Thyroid gland (tissue), 4 donors: ENCODE data around the gene SORCS2.

Experiments used
- POLR2A ChIP-seq, 2 donors: fragments of 450-650 bp; IDR thresholded peaks; one replicate each; pipeline ENCODE4 v1.6.1; 2017; ENCODE audit warnings: antibody characterized with exemption in 2 of 2, mild to moderate bottlenecking in 2 of 2, moderate library complexity in 1 of 2
- TF ChIP-seq, protein P1 (sequence below), 6 experiments: fragments of 200-600 bp in 3 of 6; fragments of 450-650 bp in 3 of 6; sonication (generic) in 3 of 6; IDR thresholded peaks; one replicate each; pipeline ENCODE4 v1.5.1; 2016 to 2019; ENCODE audit warnings: antibody characterized with exemption in 6 of 6, mild to moderate bottlenecking in 2 of 6, inconsistent platforms in 1 of 6, moderate library complexity in 1 of 6

DNA sequence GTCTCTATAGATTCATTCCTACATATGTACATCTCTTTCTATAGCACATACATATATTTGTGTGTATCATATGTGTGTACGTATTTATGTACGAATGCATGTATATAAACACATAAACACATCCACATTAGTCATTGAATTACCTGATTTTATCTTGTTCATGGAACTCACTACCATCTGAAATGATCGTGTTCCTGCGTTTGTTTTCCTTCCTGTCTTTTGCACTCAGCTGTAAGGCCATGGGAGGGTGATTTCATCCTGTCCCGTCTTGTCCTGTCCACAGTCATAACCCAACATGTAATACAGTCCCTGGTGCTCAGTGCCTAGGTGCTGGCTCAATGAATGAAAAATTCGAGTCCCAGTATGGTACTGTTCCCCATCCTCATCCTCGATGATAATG lies 434.2 kb downstream of the SORCS2 start:
- TF ChIP-seq POLR2A (IDR thresholded peaks at IDR 0.05): no peak
- TF ChIP-seq, protein P1, sequence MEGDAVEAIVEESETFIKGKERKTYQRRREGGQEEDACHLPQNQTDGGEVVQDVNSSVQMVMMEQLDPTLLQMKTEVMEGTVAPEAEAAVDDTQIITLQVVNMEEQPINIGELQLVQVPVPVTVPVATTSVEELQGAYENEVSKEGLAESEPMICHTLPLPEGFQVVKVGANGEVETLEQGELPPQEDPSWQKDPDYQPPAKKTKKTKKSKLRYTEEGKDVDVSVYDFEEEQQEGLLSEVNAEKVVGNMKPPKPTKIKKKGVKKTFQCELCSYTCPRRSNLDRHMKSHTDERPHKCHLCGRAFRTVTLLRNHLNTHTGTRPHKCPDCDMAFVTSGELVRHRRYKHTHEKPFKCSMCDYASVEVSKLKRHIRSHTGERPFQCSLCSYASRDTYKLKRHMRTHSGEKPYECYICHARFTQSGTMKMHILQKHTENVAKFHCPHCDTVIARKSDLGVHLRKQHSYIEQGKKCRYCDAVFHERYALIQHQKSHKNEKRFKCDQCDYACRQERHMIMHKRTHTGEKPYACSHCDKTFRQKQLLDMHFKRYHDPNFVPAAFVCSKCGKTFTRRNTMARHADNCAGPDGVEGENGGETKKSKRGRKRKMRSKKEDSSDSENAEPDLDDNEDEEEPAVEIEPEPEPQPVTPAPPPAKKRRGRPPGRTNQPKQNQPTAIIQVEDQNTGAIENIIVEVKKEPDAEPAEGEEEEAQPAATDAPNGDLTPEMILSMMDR (IDR thresholded peaks at IDR 0.05): no peak
